Mesothelial cell of epicardium (in vitro differentiated cells): Measurements from ENCODE around the gene TMTC2. TPM values are rescaled to one million over a fixed set of nuclear protein-coding genes. Genes with fewer than 3 reads are reported as not detected.

Source experiments
- DNase-seq, 2 experiments: peaks; one replicate each; pipeline ENCODE4 v3.0.0; 2021; ENCODE audit warnings: low spot score in 2 of 2; ENCODE audit not compliant: unreplicated experiment in 2 of 2
- H3K27ac Mint-ChIP-seq: 2 replicates; pipeline ENCODE4 v1.8.0; 2021; ENCODE audit warnings: mixed read lengths
- H3K27me3 Mint-ChIP-seq: 2 replicates; pipeline ENCODE4 v1.8.0; 2021; ENCODE audit warnings: low read depth, mixed read lengths
- H3K36me3 Mint-ChIP-seq: 2 replicates; pipeline ENCODE4 v1.8.0; 2021; ENCODE audit warnings: mixed read lengths
- H3K4me1 Mint-ChIP-seq: 2 replicates; pipeline ENCODE4 v1.8.0; 2021; ENCODE audit warnings: mixed read lengths
- H3K4me3 Mint-ChIP-seq: 2 replicates; pipeline ENCODE4 v1.8.0; 2021; ENCODE audit warnings: mild to moderate bottlenecking, moderate library complexity, mixed read lengths
- H3K9me3 Mint-ChIP-seq: 2 replicates; pipeline ENCODE4 v1.8.0; 2021; ENCODE audit warnings: mixed read lengths
- total RNA-seq: library from RNA; stranded (reverse); gene quantifications from 3 replicates; pipeline ENCODE4 v1.2.1, GENCODE V29; 2021
- TF ChIP-seq, protein P1 (sequence below): fragments of 200-600 bp; sonication (generic); IDR thresholded peaks from one replicate; pipeline ENCODE4 v1.5.0; 2021; ENCODE audit warnings: antibody characterized with exemption; ENCODE audit not compliant: unreplicated experiment

The TMTC2 gene
- total RNA-seq, 1 donor from 2014 or later = 38.3 TPM

DNA sequence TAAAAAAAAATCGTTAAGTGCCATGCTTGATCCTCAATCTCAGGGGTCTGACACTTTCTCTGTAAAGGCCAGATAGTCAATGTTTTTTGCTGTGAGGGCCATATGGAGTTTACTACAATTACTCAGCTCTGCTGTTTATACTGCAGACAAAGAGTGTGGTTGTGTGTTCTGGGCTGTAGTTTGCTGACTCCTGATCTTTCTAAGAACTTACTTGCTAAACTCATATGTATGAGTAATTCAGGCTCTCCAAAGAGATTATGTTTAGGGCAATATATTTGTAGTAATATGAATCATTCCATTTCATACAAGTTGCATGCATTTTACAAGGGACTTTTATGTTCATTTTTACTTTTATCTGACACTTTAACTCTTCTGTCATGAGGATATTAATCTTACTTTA, 188.2 kb downstream of the TMTC2 start:
- no peak overlapping the region for H3K4me3 Mint-ChIP-seq
- DNase-seq = no peak
- no peaks in the 10 kb centered on the region for H3K36me3 Mint-ChIP-seq
- H3K27ac Mint-ChIP-seq = no peak overlapping the region
- no peaks in the 10 kb centered on the region for H3K27me3 Mint-ChIP-seq
- H3K9me3 Mint-ChIP-seq = no peaks in the 10 kb centered on the region
- TF ChIP-seq, protein P1, sequence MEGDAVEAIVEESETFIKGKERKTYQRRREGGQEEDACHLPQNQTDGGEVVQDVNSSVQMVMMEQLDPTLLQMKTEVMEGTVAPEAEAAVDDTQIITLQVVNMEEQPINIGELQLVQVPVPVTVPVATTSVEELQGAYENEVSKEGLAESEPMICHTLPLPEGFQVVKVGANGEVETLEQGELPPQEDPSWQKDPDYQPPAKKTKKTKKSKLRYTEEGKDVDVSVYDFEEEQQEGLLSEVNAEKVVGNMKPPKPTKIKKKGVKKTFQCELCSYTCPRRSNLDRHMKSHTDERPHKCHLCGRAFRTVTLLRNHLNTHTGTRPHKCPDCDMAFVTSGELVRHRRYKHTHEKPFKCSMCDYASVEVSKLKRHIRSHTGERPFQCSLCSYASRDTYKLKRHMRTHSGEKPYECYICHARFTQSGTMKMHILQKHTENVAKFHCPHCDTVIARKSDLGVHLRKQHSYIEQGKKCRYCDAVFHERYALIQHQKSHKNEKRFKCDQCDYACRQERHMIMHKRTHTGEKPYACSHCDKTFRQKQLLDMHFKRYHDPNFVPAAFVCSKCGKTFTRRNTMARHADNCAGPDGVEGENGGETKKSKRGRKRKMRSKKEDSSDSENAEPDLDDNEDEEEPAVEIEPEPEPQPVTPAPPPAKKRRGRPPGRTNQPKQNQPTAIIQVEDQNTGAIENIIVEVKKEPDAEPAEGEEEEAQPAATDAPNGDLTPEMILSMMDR = no peak
- peaks cover 34% of the 10 kb centered on the region for H3K4me1 Mint-ChIP-seq

DNA sequence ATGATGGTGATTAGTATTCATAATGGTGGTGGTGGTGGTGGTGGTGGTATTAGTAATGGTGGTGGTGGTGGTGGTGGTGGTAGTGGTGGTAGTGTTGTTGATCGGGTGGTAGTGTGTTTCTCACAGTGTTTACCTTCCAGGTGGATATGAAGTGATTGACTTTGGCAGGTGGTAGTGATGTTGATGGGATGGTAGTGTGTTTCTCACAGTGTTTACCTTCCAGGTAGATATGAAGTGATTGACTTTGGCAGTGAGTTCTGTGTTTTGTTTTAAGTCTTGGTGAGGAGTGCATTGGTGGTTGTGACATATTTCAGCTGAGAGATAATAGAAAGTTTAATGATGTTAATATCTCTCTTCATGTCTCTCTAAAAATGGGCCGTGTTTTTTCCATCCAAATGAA, 189.4 kb downstream of the TMTC2 start:
- Mint-ChIP-seq H3K27me3 (no peaks in the 10 kb centered on the region), H3K4me1 (peaks cover 38% of the 10 kb centered on the region), H3K9me3 (no peaks in the 10 kb centered on the region), H3K27ac (no peak overlapping the region), H3K4me3 (no peak overlapping the region), H3K36me3 (no peaks in the 10 kb centered on the region)
- no peak for DNase-seq
- TF ChIP-seq, protein P1 = no peak

DNA sequence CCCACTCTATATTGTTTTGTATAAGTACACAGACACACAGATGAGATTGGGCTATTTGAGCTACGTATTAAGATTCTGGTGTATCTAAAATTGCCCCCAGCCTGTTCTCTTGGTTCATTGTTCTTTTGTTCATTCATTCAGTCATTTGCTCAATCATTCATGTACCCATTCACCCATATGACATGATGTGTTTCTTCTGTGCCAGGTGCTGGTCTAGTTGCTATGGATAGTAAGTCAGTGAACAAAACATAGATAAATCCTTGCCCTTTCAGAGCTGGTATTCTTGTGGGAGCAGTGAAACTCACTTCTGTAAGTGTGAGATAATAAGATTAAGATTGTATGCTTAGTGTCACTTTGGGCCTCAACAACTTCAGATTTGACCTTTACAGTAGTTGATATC, 191.3 kb downstream of the TMTC2 start:
- H3K9me3 Mint-ChIP-seq = no peaks in the 10 kb centered on the region
- H3K4me1 Mint-ChIP-seq = peaks cover 40% of the 10 kb centered on the region
- DNase-seq = no peak
- TF ChIP-seq, protein P1 = no peak
- no peak overlapping the region for H3K4me3 Mint-ChIP-seq
- H3K27ac Mint-ChIP-seq = no peak overlapping the region
- H3K36me3 Mint-ChIP-seq = no peaks in the 10 kb centered on the region
- no peaks in the 10 kb centered on the region for H3K27me3 Mint-ChIP-seq

DNA sequence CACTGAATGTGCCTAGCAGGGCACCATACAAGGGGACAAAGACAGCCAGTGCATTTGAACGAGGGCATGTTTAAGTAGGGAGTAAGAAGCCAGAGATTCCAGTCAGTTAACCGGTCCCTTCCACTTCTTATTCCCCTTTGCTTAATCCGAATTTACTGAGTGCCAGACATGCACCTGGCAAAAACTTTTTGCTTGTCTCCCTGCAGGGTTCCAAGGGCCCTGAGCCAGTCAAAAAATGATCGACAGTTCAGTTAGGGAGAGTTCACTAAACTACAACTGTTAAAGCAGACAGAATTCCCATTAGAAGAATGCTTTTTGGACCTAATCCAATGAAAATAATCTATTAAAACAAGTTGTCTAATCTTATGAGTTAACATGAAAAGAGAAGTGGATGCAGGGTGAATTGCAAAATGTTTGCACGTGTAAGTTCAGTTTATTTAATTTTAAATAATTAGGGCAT, 193.8 kb downstream of the TMTC2 start:
- no peaks in the 10 kb centered on the region for H3K36me3 Mint-ChIP-seq
- no peak overlapping the region for H3K4me3 Mint-ChIP-seq
- DNase-seq = no peak
- TF ChIP-seq, protein P1 = no peak
- H3K27ac Mint-ChIP-seq = peak overlapping the region; percentile 73
- H3K27me3 Mint-ChIP-seq = no peaks in the 10 kb centered on the region
- H3K9me3 Mint-ChIP-seq = no peaks in the 10 kb centered on the region
- peaks cover 24% of the 10 kb centered on the region for H3K4me1 Mint-ChIP-seq

DNA sequence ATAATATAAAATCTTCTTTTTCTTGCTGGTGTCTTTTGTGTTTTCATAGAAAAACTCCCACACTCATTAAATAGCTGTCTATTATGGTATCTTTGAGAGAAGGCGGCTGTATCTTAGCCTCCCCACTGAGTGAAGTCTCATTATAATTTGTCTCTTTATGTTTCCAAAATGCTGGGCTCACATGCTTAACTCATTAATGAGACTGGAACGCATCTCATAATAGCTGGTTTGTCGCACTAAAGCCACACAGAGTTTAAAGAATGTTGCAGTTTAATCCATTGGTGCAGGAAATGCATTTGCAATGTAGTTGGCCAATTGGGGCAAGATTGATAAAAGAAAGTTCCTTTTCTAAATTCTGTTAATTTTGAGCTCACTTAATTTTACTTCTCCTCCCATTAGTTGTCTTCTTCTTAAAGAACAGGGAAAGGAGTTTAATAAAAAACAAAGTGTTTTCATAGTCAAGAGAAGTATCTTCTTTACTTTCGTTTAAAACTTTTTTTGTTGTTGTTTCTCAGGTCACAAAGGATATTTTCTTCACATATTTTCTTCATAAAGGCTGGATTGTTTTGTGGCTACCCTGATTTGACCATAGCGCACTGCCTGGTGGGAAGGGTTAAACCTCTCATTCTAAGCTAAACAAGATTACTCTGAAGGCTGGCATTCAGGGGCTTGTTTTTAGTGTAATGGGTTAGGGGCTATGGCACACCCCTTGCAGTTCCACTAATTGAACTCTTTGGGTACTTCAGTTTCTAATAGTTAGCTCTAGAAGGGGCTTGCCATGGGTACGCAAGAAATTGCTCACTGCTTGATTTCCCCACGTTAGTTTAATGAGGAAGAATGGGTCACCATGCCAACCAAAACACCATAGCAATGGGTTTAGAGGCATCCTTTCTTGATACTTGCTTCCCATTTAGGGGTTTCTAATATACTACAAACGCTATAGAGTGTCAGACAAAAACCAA, 197.0 kb downstream of the TMTC2 start:
- H3K36me3 Mint-ChIP-seq = no peaks in the 10 kb centered on the region
- H3K9me3 Mint-ChIP-seq = no peaks in the 10 kb centered on the region
- TF ChIP-seq, protein P1 = no peak
- no peak for DNase-seq
- no peak overlapping the region for H3K4me3 Mint-ChIP-seq
- peaks cover 33% of the 10 kb centered on the region for H3K4me1 Mint-ChIP-seq
- H3K27ac Mint-ChIP-seq = no peak overlapping the region
- no peaks in the 10 kb centered on the region for H3K27me3 Mint-ChIP-seq
